ENCODE measurements around the gene RPGR.

The RPGR gene

DNA sequence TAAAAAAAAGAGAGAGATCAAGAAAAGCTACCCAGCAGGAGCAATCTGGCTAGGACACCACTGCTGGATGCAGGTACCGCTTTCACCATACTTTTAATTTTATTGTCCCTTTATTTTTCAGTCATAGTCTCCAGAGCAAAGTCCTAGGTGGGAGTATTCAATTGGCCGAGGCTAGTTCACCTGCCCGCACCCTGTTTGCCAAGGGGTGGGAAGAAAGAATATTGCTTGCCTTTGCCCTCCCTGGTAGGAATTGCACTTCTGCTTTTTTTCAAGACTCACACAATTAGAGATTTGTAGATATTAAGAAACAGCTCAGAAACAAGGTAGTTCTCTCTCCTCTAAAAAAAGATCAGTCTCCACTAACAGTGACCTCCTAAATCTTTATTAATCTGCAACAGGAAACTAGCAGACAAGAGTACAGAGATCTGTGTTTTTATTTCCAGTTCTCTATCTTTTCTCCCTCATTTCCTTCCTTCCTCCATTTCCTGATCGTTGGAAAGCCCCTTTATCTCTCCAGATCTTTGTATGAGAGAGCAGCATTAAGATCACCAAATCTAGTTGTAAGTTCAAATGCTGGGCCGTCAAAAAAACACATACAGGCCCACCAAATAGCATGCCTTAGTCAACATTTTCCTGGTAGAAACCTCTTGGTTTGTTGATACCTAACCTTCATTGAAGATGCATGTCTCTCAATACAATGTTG, 9.4 kb upstream of the RPGR start:
- no peak overlapping the region for H3K4me3 ChIP-seq (IDR thresholded peaks at IDR 0.05; ENCODE audit: insufficient read depth, low read depth, low read length)
- no peaks in the 10 kb centered on the region for H3K36me3 ChIP-seq (ENCODE audit: insufficient read depth)
- no peak overlapping the region for H2AFZ ChIP-seq (ENCODE audit: low read depth)
- H3K27ac ChIP-seq: no peak overlapping the region
- H3K4me1 ChIP-seq (ENCODE audit: low read depth, poor library complexity, severe bottlenecking): no peaks in the 10 kb centered on the region
- no peak overlapping the region for H3K4me2 ChIP-seq
- H3K9ac ChIP-seq: no peak overlapping the region
- no peaks in the 10 kb centered on the region for H3K27me3 ChIP-seq (ENCODE audit: insufficient read depth, low read depth)
- TF ChIP-seq, protein P1, sequence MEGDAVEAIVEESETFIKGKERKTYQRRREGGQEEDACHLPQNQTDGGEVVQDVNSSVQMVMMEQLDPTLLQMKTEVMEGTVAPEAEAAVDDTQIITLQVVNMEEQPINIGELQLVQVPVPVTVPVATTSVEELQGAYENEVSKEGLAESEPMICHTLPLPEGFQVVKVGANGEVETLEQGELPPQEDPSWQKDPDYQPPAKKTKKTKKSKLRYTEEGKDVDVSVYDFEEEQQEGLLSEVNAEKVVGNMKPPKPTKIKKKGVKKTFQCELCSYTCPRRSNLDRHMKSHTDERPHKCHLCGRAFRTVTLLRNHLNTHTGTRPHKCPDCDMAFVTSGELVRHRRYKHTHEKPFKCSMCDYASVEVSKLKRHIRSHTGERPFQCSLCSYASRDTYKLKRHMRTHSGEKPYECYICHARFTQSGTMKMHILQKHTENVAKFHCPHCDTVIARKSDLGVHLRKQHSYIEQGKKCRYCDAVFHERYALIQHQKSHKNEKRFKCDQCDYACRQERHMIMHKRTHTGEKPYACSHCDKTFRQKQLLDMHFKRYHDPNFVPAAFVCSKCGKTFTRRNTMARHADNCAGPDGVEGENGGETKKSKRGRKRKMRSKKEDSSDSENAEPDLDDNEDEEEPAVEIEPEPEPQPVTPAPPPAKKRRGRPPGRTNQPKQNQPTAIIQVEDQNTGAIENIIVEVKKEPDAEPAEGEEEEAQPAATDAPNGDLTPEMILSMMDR (conservative IDR thresholded peaks at IDR 0.05; ENCODE audit: low read depth, low read length): no peak
- H4K20me1 ChIP-seq (ENCODE audit: insufficient read depth): no peaks in the 10 kb centered on the region
- H3K79me2 ChIP-seq (ENCODE audit: insufficient read depth, low read depth): no peaks in the 10 kb centered on the region

DNA sequence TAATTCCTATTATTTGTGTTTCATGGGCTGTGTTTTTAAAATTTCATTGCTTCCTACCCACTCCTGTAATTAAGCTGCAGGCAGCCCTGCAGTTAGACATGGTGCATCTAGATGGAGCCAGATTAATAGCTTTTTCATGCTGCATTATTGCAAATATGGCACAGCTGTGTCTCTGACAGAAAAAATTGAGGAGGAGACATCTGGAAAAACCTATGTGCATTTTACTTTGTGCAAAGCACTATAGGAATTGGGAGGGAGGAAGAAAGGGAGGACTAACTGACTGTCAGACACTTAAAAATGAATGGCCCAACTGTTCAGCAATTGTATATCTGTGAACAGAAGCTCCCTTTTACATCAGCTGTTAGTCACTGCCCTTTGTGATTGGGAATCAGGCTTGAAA, 8.1 kb upstream of the RPGR start:
- H4K20me1 ChIP-seq (ENCODE audit: insufficient read depth): no peaks in the 10 kb centered on the region
- no peak overlapping the region for H3K4me3 ChIP-seq (IDR thresholded peaks at IDR 0.05; ENCODE audit: insufficient read depth, low read depth, low read length)
- H3K36me3 ChIP-seq (ENCODE audit: insufficient read depth): no peaks in the 10 kb centered on the region
- H3K79me2 ChIP-seq (ENCODE audit: insufficient read depth, low read depth): no peaks in the 10 kb centered on the region
- TF ChIP-seq, protein P1 (conservative IDR thresholded peaks at IDR 0.05; ENCODE audit: low read depth, low read length): no peak
- H3K4me1 ChIP-seq (ENCODE audit: low read depth, poor library complexity, severe bottlenecking): no peaks in the 10 kb centered on the region
- no peak overlapping the region for H3K9ac ChIP-seq
- no peak overlapping the region for H3K4me2 ChIP-seq
- H3K27ac ChIP-seq: no peak overlapping the region
- H3K27me3 ChIP-seq (ENCODE audit: insufficient read depth, low read depth): no peaks in the 10 kb centered on the region
- no peak overlapping the region for H2AFZ ChIP-seq (ENCODE audit: low read depth)

DNA sequence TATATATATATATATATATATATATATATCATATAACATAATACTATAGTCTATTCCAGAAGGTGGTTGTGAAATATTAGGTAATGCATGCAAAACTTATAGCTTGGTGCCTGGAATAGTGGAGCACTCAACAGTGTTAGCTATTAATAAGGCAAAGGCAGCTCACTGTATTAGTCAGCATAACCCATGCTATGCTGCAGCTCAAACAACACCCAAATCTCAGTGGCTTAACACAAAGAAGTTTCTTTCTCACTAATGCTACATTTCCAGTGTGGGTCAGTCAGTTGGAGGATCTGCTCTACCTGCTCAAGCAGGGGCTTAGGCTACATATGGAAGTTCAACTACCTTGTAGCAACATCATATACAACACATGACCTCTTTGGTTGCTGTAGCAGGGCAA, 5.2 kb upstream of the RPGR start:
- no peaks in the 10 kb centered on the region for H3K79me2 ChIP-seq (ENCODE audit: insufficient read depth, low read depth)
- H3K4me3 ChIP-seq (IDR thresholded peaks at IDR 0.05; ENCODE audit: insufficient read depth, low read depth, low read length): no peak overlapping the region
- TF ChIP-seq, protein P1 (conservative IDR thresholded peaks at IDR 0.05; ENCODE audit: low read depth, low read length): no peak
- no peaks in the 10 kb centered on the region for H3K36me3 ChIP-seq (ENCODE audit: insufficient read depth)
- H3K27ac ChIP-seq: no peak overlapping the region
- no peak overlapping the region for H3K4me2 ChIP-seq
- H3K9ac ChIP-seq: no peak overlapping the region
- no peaks in the 10 kb centered on the region for H3K27me3 ChIP-seq (ENCODE audit: insufficient read depth, low read depth)
- H3K4me1 ChIP-seq (ENCODE audit: low read depth, poor library complexity, severe bottlenecking): no peaks in the 10 kb centered on the region
- H2AFZ ChIP-seq (ENCODE audit: low read depth): no peak overlapping the region
- H4K20me1 ChIP-seq (ENCODE audit: insufficient read depth): no peaks in the 10 kb centered on the region

DNA sequence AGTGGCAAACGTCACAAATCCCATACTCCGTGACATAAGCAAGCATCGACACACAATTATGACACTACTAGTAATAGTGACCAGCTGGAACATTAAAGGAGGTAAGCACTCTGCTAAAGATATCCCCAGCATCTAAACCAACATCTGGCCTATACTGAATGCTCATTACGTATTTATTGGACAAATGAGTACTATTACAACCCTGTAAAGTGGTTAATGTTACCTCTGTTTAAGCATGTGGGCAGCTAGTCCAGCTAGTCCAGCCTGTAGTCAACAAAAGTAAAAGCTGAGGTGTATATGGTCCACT, 419 bp upstream of the RPGR start:
- no peak overlapping the region for H3K27ac ChIP-seq
- H3K4me3 ChIP-seq (IDR thresholded peaks at IDR 0.05; ENCODE audit: insufficient read depth, low read depth, low read length): no peak overlapping the region
- H3K4me2 ChIP-seq: peak overlapping the region; percentile 31; the same call in 1 of the 2 replicates
- H4K20me1 ChIP-seq (ENCODE audit: insufficient read depth): no peaks in the 10 kb centered on the region
- no peaks in the 10 kb centered on the region for H3K79me2 ChIP-seq (ENCODE audit: insufficient read depth, low read depth)
- no peaks in the 10 kb centered on the region for H3K4me1 ChIP-seq (ENCODE audit: low read depth, poor library complexity, severe bottlenecking)
- TF ChIP-seq, protein P1 (conservative IDR thresholded peaks at IDR 0.05; ENCODE audit: low read depth, low read length): peak; percentile 20; the same call in 1 of the 2 replicates
- H3K36me3 ChIP-seq (ENCODE audit: insufficient read depth): no peaks in the 10 kb centered on the region
- peak overlapping the region; percentile 80 for H2AFZ ChIP-seq (ENCODE audit: low read depth)
- H3K27me3 ChIP-seq (ENCODE audit: insufficient read depth, low read depth): no peaks in the 10 kb centered on the region
- peak overlapping the region; percentile 85; the same call in 1 of the 2 replicates for H3K9ac ChIP-seq

Measured in KMS-11 (cell line).